ENCODE measurements around the gene HACD2.

HACD2 gene

DNA sequence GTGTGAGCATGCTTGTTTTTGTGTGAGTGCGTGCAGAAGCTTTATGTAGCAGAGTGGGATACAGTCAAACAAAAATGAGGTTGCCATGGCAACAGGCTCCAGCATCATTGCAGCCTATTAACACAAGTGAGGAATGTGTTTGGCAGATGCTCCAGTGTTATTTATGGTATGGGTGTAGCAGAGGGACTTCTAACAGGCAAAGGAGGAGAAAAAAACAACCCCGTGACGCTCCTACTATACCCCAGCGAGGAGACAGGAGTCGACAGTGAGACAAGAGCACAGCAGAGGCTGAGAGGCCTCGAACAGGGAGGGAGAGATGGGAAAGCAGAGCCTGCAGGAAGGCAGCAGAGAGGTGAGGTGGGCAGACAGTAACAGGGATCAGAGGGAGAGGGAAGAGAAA is 140.8 kb downstream of the HACD2 start:
- DNase-seq, result peak in 1 of 2 experiments; percentile 25

DNA sequence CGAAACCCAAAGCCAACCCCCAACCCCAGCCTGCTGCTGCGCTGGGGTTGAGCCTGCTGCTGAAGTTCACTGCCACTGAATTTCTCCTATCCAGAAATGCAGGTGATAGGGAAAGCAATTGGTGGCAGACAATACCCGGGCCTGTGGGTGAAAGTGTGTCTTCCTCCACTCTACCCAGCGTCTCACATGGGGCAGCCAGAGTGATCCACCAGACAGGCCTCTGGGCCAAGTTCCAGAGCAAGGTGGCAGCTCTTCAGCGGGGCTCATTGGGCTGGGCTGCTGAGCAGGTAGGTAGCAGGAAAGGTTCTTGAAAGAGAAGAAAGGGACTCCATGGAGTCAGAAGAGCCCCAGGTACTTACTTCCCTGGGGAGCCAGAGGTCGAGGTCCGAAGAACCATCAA is 141.9 kb downstream of the HACD2 start:
- DNase-seq, result no peak

DNA sequence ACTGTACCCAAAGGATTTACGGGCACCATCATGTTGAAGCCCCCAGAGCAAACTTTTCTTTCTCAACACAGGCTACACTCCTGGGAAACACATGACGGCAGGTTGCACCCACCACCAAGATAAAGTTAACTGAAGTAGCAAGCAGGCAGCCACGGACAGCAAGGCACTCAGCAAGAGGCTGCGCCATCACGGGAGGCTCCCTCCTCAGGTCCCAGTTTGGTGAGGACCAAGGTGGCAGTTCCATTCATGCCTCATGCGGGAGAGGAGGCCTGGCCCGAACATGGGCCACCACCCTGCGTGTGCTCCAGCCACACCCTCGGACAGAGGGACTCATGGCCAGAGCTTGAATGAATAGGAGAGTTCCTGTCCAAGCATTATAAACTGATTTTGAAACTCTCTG is 142.7 kb downstream of the HACD2 start:
- DNase-seq, result no peak
